HL-60 (cell line): ENCODE results near the gene CCDC57.

Source experiments
- GABPA ChIP-seq: IDR thresholded peaks from 2 replicates; pipeline ENCODE4 v1.6.1; 2012; ENCODE audit warnings: low read depth
- POLR2AphosphoS5 ChIP-seq: IDR thresholded peaks from 2 replicates; pipeline ENCODE4 v1.6.1; 2012; ENCODE audit warnings: low read depth
- TF ChIP-seq, protein P1 (sequence below): IDR thresholded peaks from one replicate; pipeline ENCODE4 v1.5.1; 2011; ENCODE audit warnings: low read length, control low read depth, inconsistent platforms; ENCODE audit not compliant: insufficient read depth

GRCh38 chr17:82072827-82073226 is 139.8 kb downstream of the CCDC57 start:
- TF ChIP-seq GABPA (no peak), POLR2AphosphoS5 (no peak)
- TF ChIP-seq, protein P1, sequence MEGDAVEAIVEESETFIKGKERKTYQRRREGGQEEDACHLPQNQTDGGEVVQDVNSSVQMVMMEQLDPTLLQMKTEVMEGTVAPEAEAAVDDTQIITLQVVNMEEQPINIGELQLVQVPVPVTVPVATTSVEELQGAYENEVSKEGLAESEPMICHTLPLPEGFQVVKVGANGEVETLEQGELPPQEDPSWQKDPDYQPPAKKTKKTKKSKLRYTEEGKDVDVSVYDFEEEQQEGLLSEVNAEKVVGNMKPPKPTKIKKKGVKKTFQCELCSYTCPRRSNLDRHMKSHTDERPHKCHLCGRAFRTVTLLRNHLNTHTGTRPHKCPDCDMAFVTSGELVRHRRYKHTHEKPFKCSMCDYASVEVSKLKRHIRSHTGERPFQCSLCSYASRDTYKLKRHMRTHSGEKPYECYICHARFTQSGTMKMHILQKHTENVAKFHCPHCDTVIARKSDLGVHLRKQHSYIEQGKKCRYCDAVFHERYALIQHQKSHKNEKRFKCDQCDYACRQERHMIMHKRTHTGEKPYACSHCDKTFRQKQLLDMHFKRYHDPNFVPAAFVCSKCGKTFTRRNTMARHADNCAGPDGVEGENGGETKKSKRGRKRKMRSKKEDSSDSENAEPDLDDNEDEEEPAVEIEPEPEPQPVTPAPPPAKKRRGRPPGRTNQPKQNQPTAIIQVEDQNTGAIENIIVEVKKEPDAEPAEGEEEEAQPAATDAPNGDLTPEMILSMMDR = no peak
